Esophagus mucosa (tissue), 1 donor: Measurements from ENCODE around the gene LDAH. TPM values are rescaled to one million over a fixed set of nuclear protein-coding genes. Genes with fewer than 3 reads are reported as not detected.

Source experiments
- ATAC-seq: fragments of 200-7000 bp; cut with Tn5 transposase; one replicate; pipeline ENCODE4 v1.9.1; 2020
- total RNA-seq: library from RNA; stranded (reverse); gene quantifications from one replicate; pipeline ENCODE4 v1.2.4, GENCODE V29; 2023
- donor health status: DM: yes; HTN: yes; CAD: no.

Gene LDAH
- total RNA-seq, 1 donor from 2014 or later, result 10.8 TPM

GRCh38 chr2:20666304-20667150 lies 156.4 kb downstream of the LDAH start, which contains the start of gene GDF7:
Gene GDF7 (plus strand): TSS chr2:20667144. CDS start chr2:20667240, 96 bp downstream.
- peak; percentile 37 for ATAC-seq

DNA sequence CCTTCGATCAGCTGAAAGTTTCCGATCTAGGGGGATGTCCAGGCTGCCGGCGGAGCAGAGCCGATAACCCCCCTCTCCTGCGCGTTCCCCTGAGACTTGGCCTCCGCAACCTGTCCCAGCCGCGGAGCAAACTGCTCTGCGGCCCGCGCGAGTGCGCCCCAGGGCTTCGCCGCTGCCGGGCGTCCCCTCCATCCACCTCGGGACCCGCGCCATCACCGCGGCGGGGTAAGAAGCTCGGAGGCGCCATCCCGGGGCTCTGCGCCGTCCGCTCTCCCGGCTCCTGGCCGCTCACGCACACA lies 156.9 kb downstream of the LDAH start:
- ATAC-seq, result no peak

GRCh38 chr2:20665243-20666004 lies 157.5 kb downstream of the LDAH start:
- ATAC-seq, result no peak

DNA sequence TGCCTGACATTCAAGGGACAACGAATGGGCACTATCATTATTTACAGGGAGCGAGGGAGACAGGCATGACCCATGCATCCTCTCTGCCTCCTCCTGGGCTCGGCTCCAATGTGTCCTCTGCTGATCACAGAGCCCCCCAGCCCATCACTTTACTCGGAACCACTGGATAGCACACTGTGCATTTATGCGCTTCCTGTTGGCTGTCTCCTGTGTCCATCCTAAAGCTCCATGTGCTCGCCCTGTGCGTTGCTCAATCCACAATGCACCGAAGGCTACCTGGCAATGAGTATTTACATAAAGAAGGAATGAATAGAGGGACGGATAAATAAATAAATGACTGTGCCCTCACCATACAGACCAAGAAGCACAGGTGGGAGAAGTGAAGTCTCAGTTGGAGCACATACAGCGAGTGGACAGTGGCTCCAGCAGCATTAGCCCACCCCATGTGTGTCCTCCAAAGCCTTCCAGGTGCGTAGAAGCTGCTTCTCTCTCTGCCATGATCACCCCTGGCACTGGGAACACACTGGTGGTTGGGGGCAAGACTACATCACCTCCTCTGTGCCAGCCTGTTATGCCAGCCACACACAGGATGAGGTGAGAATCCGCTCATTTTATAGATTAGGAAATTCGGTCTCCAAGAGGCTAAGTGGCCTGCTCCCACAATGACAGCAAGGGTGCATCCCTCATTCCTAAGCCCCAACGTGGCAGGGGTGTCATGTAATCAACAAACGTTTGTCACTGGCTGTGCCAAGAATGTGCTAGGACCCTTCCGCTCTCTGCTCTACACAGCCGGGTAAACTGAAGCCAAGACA lies 158.3 kb downstream of the LDAH start:
- no peak for ATAC-seq

GRCh38 chr2:20664071-20664390 lies 158.9 kb downstream of the LDAH start:
- no peak for ATAC-seq

DNA sequence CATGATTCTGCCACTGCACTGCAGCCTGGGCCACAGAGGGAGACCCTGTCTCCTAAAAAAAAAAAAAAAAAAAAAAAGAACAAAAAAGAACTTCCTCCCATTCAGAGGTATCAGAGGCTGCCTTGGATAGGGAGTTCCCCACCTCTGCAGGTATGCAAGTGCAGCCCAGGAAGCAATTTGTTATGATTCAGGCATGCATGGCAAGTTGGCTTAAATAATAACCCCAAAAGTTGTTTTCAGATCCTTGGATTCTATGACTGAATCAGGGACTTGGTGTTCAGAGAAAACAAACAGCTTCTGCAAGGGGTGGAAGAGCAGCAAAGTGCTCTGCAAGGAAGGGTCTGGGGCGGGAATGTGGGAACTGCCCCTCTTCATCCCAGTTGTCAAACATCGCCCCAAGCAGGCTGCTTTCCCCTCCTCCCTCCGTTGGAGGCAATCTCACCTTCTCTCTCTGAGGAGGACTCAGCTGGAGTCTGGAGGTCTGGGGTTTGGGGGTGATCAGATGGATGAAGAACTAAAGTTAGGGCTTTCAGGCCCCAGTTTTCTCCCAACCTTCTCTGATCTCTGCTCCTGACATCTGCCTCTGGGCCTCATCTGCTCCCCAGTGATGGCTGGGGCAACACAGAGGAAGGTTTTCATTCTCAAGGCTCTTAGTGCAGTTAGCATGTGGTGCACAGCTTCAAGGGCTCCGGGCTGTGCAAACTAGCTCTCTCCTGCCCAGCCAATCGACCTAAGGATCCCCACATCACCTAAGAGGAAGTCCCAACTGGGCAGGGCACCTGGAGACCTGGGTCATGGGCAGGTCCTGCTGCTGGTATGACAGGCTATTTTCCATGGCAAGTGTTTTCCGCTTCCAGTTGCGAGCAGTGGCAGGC lies 159.5 kb downstream of the LDAH start:
- no peak for ATAC-seq

DNA sequence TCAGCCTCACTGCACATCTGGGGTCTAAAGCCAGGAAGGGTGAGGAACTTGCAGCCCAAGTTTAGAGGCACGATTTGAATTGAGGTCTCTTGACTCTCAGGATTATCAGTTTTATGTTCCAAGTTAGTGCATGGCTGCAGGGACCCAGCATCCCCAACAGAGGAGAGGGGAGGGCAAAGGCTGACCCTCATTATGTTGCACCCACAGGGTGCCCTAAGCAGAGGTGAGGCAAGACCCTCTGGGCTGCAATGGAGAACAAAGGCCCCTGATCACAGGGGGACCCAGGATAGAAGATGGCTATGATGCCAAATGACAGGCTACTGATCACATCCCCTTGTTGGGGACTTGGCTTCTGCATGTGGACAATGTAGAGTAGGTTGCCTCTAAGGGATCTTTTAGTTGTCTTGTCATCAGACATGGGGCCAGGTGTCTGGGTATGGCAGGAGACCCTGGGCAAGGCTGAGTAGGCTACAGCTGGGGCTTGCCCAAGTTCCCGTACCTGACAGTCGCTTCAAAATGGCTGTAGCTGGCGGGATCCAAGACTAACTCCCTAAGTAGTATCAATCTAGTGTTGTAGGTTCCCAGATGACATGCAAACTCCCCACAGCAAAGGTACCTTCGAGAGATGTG lies 160.5 kb downstream of the LDAH start:
- ATAC-seq, result no peak

- peak; percentile 85 for ATAC-seq
These were observed 161.2 kb downstream of the LDAH start for GRCh38 chr2:20661421-20662307.

- ATAC-seq, result peak; percentile 90
These were observed 162.1 kb downstream of the LDAH start for GRCh38 chr2:20660506-20661420.

DNA sequence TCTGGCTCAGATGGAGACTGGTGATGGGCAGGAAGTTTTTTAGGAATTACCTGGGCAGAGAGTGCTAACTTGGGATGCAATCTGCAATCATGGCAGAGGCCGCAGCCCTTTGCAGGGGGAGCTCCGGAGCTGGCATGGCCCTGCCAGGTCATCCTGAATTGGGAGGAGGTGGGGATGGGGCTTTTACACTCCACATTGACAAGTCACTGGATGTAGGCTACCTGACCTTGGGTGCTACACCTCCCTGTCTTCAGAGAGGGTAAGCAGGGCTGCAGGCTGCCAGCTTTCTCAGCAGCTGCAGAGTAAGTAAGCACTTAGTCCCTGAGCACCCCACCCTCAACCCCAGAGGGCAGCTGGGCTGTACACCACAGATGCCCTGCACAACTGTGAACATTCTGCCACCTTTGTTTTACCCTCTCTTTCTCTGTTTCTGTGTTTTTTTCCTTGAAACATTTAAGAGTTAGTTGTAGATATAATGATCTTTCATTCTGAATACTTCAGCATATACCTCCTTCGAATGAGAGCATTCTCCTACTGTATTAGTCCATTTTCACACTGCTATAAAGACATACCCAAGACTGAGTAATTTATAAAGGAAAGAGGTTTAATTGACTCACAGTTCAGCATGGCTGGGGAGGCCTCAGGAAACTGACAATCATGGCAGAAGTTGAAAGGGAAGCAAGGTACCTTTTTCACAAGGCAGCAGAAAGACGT lies 165.2 kb downstream of the LDAH start:
- ATAC-seq, result no peak

GRCh38 chr2:20656561-20656960 lies 166.3 kb downstream of the LDAH start:
- ATAC-seq, result no peak

- no peak for ATAC-seq
These were observed 168.4 kb downstream of the LDAH start for GRCh38 chr2:20654535-20654813.

- ATAC-seq, result no peak
These were observed 169.0 kb downstream of the LDAH start for GRCh38 chr2:20653695-20654534.

- ATAC-seq, result no peak
These were observed 170.0 kb downstream of the LDAH start for GRCh38 chr2:20652673-20653575.

- ATAC-seq, result no peak
These were observed 170.8 kb downstream of the LDAH start for GRCh38 chr2:20652141-20652540.

DNA sequence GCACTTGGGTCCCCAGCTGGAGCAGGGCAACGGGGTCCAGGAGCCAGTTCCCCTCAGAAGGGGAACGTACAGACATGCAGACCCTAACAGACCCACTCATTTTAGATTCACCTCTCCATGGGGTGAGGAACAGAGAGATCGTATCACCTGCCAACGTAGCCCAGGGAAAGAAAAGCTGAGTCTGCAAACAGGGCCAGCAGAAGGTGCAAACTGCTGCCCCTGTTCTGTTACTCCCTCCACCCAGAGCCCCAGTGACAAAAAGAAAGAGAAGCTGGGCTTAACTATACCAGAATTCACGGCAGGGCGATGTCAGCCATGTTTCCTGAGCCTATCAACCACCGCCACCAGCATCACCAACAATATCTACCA lies 171.2 kb downstream of the LDAH start:
- ATAC-seq, result no peak
